Measurements from ENCODE around the gene TMEM131L.
"Not testable (repeated sequence)": the region's sequence is repeated elsewhere in the genome, so short reads cannot be mapped to it uniquely, and the experiment has no call there.

TMEM131L gene, protein sequence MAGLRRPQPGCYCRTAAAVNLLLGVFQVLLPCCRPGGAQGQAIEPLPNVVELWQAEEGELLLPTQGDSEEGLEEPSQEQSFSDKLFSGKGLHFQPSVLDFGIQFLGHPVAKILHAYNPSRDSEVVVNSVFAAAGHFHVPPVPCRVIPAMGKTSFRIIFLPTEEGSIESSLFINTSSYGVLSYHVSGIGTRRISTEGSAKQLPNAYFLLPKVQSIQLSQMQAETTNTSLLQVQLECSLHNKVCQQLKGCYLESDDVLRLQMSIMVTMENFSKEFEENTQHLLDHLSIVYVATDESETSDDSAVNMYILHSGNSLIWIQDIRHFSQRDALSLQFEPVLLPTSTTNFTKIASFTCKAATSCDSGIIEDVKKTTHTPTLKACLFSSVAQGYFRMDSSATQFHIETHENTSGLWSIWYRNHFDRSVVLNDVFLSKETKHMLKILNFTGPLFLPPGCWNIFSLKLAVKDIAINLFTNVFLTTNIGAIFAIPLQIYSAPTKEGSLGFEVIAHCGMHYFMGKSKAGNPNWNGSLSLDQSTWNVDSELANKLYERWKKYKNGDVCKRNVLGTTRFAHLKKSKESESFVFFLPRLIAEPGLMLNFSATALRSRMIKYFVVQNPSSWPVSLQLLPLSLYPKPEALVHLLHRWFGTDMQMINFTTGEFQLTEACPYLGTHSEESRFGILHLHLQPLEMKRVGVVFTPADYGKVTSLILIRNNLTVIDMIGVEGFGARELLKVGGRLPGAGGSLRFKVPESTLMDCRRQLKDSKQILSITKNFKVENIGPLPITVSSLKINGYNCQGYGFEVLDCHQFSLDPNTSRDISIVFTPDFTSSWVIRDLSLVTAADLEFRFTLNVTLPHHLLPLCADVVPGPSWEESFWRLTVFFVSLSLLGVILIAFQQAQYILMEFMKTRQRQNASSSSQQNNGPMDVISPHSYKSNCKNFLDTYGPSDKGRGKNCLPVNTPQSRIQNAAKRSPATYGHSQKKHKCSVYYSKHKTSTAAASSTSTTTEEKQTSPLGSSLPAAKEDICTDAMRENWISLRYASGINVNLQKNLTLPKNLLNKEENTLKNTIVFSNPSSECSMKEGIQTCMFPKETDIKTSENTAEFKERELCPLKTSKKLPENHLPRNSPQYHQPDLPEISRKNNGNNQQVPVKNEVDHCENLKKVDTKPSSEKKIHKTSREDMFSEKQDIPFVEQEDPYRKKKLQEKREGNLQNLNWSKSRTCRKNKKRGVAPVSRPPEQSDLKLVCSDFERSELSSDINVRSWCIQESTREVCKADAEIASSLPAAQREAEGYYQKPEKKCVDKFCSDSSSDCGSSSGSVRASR (N-terminal part only)

DNA sequence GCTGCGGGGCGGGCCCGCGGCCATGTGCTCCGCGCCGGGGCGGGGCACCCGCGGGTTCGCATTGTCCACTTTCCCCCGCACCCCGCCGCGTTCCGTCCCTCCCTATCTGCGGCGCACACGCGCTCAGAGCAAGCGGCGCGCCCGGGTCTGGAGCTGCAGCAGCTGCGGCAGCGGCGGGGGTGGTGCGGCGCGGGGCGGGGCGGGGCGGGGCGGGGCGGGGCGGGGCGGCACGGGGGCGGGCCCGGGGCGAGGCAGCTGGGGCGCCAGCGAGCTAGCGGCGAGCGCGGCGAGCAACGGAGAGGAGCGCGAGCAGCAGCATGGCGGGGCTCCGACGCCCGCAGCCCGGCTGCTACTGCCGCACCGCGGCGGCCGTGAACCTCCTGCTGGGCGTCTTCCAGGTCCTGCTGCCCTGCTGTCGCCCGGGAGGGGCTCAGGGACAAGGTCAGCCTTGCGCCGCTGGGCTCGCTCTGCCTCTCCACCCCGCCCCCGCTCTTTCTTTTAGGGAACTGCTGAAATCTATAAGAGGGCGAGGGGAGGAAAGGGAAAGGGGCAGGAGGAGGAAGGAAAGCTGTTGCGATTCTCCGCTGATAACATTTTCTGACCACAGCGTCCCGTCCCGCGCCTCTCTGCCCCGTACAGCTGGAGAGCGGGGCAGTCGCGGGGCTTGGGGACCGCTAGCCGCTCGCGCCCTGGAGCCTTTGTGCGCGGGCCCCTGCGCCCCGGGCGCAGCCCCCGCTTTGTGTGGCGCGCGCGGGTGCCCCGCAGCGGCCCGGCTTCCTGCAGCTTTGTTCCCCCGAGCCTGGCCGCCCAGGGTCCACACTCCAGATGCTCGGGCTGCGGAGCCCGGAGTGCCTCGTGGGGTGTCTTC lies at the start of gene TMEM131L:
TSS of gene TMEM131L (plus strand) at position 280 of the 868 bp plus-strand sequence. CDS start at position 318, 38 bp downstream.
- peak; percentile 57 for DNase-seq (ENCODE audit: low read depth)

DNA sequence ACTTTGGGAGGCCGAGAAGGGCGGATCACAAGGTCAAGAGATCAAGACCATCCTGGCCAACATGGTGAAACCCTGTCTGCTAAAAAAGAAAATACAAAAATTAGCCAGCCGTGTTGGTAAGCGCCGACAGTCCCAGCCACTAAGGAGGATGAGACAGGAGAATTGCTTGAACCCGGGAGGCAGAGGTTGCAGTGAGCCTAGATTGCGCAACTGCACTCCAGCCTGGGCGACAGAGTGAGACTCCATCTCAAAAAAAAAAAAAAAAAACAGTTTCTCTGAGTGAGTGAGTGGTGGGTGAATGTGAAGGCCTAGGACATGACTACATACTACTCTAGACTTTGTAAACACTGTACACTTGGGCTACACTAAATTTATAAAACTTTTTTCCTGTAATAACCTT lies 49.7 kb upstream of the TMEM131L start:
- DNase-seq (ENCODE audit: low read depth) = not testable (repeated sequence)

DNA sequence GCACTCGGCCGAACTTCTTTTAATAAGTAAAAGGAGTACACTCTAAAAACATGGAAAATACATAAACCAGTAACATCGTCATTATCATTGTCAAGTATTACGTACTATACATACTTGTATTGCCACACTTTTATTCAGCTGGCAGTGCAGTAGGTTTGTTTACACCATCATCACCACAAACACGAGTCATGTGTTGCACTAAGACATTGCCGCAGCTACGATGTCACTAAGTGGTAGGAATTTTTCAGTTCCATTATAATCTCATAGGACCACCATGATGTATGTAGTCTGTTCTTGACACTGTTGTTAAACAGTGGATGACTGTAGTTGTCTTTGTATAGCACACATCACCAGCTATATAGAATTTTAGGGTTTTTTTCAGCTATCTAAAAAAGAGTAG lies 48.0 kb upstream of the TMEM131L start:
- DNase-seq (ENCODE audit: low read depth) = no peak

DNA sequence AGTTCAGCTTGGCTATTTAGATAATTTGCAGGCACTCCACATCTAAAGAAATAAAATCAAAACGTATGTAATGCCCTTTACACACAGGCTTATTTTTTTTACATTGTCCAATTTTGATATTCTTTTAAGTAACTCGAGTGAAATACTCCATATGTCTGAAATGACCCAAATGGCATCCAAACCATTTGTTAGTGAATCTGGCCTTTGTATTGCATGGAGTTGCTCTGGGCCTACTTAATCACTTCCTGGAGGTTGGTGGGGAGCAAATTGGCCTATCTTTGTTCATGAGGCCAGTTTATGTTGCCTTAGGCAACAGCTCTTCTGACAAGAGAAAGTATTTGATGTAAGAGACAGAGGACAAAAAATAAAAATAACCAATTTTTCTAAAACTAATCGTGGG lies 47.6 kb upstream of the TMEM131L start:
- DNase-seq (ENCODE audit: low read depth) = no peak

DNA sequence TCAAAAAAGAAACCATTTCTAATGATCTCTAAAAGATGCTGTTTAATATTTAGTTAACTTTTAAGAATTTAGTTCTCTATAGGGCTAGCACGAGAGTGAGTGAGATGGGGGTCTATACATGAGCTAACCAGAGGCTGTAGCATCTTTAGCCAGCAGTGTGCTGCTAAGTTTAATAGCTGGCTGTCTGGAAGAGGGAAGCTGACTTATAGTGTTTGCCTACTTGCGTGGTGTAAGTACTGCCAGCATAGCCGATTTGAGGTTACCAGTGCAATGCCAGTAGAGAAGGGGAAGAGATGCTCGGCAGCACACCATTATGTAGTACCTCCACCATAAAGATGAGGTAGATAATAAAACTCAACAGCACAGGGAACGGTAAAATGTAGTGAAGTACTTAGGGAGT lies 47.1 kb upstream of the TMEM131L start:
- DNase-seq (ENCODE audit: low read depth) = no peak

DNA sequence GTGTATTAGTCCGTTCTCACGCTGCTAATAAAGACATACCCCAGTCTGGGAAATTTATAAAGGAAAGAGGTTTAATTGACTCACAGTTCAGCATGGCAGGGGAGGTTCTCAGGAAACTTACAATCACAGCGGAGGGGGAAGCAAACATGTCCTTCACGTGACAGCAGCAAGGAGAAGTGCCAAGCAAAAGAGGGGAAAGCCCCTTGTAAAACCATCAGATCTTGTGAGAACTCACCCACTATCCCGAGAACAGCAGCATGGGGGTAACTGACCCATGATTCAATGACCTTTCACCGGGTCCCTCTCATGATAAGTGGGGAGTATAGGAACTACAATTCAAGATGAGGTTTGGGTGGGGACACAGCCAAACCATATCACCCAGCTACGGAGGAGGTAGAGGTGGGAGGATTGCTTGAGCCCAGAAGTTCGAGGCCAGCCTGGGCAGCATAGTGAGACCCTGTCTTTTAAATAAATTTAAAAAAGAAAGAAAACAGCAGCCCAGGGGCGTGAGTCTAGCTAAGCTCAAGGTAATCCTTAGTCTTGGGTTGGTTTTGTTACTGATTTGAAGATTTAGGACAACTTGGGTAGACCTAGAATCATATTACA lies 46.4 kb upstream of the TMEM131L start:
- no peak for DNase-seq (ENCODE audit: low read depth)

DNA sequence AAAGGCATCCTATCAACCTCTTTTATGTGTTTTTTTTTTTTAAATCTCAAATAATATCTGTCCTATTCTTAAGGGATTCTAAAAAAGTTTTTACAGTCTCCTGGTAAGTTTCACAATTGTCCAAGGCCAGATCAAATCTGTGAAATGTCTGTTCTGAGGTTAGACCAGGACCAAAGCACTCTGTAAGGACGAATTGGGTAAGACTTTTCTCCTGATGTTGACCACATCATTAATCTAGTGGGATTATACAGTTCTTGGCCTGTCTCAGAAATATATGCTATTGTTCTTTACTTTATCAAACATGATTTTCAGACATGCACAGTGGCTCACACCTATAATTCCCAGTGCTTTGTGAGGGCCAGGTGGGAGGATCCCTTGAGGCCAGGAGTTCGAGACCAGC lies 45.8 kb upstream of the TMEM131L start:
- DNase-seq (ENCODE audit: low read depth) = no peak

DNA sequence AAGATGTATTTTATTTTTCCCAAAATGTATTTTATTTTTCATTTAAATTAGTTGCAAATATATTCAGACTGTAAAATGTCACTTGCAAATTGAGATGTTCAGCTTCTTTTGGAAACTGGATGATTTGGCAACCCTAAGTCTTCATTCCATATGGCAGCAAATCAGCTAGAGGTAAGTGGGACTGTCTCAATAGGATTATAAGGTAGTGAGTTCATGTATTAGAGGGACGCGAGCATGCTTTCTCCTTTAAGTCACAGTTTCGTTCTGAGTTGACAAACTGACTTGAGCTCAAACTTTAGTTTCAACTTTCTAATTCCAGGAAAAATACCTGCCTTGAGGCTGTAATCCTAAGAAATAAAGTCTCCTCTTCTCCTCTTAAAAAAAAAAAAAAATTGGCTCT lies 44.2 kb upstream of the TMEM131L start:
- no peak for DNase-seq (ENCODE audit: low read depth)

DNA sequence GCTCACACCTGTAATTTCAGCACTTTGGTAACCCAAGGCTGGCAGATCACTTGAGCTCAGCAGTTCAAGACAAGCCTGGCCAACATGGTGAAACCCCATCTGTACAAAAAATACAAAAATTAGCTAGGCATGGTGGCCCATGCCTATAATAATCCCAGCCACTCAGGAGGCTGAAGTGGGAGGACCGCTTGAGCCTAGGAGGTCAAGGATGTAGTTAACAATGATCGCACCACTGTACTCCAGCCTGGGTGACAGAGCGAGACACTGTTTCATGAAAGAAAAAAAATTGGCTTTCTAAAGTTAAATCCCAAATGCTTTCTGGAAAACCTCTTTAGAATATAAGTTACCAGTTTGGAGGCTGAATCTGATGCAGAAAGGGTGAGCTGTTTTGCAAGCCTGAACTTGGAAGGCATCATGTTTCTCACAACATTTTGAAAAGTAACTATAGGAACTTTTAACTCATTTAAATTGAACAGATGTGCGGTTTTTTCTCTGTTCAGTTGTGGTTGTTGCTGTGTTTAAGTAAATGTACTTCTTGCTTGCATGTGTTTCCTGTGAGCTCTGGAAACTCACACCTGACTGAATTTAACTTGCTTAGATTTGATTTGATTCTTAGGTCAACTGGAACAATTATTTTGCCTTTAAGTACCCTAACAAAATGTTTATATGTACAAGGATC lies 39.8 kb upstream of the TMEM131L start:
- DNase-seq (ENCODE audit: low read depth) = no peak

DNA sequence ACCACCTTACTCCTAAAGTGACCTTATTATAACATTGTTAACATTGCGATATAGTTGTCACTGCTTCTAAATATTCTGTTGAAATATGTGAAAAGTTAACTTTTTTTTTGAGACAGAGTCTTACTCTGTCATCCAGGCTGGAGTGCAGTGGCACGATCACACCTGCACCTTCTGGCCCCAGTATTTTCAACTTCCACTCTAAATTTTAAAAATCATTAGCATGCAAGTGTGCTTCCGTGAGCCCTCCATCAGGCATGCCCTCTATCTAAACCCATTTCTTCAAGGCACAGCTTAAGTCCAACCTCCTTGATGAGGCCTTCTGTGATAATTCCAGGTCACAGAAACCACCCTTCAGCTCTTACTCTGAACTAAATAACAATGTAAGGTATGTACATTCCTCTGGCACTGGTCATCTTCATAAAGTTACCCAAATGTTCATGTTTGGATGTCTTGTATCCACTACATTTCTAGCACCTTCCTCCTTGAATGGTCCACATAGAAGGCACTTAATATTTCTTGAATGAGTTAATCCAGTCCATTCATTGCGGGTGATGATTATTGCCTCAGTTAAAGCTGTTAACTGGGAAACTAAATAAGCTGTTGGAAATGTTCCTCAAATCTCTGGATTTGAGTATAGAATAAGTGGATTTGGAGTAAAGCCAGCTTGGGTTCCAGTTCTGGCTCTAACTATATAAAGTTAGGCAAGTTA lies 38.6 kb upstream of the TMEM131L start:
- no peak for DNase-seq (ENCODE audit: low read depth)

DNA sequence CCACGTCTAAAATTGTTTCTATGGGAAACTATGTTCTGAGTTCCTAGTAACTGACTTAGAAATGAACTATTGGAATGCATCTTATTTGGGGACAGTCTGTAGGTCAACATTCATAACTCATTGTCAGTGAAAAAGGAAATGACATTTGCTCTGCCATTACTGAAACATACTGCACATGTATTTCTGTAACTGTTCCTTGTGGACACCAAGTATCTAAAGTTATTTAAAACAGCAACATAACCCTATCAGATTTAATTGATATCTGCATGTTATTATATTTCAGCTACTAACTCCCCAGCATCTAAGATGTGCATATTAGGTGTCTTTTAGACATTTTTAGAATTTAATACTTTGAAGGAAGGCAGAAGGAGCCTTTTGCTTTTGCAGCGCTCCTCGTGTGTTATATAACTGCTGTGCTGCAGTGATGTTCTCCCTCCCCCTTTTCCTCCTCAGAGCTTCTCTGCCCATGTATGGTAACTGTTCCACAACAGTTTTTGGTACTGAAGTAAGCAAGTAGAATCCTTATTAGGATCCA lies 37.2 kb upstream of the TMEM131L start:
- no peak for DNase-seq (ENCODE audit: low read depth)

DNA sequence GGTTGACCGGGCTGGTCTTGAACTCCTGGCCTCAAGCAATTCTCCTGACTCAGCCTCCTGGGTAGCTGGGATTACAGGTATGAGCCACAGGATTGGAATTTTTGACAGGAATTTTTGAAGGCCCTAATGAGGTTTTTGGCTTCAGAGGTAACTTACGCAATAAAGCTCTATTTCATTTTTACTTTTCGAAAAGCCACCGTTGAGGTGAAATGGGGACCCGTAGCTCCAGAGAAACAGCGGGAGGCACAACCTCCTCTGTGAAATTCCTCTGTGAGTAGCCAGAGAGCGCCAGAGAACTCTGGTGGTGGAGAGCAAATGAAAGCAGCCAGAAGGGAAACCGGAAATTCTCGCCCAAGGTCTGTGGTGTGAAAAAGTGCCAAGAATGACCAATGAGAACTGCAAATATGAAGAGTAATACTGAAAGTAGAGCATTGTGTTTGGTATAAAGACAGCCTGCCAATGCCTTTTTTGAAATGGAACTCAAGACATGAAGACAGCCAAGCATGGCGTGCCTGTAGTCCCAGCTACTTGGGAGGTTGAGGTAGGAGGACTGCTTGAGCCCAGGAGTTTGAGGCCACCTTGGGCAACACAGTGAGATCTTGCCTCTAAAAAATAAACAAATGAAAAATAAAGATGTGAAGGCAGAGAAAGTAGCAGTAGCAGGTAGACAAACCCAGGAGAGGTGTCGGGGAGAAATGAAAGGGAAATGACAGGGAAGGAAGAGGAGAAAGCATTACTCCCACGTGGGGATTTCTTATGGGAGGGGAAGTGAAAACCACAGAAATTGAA lies 33.0 kb upstream of the TMEM131L start:
- peak; percentile 43 for DNase-seq (ENCODE audit: low read depth)

DNA sequence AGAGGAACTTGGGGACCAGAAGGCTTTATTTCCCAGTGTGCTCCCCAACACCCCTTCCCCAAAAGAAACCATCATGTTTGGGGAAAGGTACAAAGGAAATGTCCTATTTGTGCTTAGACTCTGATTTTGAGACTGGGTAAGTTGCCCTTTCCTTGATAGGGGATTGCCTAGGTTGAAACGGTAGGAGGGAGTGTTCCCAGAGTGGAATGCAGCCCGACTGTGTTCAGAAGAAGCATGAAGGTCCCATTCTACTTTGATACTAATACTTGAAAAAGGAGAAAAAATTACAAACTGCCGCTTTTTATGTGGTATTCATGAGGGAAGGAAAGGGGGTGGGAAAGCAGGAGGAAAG lies 32.4 kb upstream of the TMEM131L start:
- no peak for DNase-seq (ENCODE audit: low read depth)

DNA sequence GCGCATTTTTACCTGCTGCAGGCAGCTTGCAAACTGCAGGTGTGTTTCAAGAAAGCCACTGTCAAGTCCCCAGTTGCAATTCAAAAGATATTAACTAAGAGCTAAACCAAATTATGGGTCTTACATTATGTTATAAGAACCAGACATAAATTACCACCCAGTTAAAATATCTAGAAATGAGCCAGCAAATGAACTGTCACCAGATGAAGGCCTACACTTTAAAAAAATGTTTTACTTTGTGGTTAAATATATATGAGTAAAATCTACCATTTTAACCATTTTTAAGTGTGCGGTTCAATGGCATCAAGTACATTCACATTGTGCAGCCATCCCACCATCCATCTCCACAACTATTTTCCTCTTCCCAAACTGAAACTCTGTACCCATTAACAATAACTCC lies 32.0 kb upstream of the TMEM131L start:
- no peak for DNase-seq (ENCODE audit: low read depth)

DNA sequence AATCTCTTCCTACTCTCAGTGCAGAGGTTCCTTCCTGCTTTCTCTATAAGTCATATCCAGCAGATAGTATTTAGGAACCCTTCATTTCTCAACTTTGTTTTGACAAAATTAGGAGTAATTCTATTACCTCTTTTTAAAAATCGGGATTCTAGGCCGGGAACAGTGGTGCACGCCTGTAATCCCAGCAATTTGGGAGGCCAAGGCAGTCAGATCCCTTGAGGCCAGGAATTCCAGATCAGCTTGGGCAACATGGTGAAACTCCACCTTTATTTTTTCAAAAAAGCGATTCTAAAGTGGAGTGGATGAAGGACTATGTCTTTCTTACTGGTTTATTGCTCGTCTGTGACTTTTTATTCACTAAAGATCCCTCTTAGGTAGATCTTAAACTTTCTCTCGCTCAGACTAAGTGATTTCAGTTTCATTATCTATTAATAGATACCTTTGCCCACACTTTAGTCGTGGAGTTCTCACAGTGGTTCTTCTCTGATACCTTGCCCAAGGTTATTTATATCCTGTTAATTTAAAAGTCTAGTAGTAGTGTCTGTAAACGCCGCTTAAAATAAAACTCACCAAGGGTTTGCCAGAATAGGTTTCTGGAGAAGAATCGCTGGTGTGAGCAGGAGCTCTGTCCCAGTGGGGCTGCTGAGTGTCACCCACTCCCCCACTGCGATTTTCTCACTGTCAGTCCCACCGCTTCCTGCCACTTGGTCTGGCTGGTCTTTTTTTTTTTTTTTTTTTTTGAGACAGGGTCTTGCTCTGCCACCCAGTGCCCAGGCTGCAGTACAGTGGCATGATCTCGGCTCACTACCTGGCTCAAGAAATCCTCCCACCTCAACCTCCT lies 27.0 kb upstream of the TMEM131L start:
- no peak for DNase-seq (ENCODE audit: low read depth)

DNA sequence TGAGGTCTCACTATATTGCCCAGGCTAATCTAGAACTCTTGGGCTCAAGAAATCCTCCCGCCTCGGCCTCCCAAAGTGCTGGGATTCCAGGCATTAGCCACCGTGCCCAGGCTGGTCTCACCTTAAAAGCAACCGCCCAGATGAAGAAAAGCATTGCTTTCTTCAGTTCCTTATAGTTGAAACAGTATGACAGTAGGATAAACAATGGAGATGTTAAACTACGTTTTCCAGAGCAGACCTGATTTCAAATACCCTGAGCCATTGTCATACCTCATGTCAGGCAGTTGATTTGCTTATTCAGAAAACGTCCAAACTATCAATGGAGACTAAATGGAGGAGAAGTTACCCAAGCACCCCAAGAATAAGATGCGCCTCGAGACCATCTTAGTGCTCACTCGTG lies 26.3 kb upstream of the TMEM131L start:
- DNase-seq (ENCODE audit: low read depth) = no peak

DNA sequence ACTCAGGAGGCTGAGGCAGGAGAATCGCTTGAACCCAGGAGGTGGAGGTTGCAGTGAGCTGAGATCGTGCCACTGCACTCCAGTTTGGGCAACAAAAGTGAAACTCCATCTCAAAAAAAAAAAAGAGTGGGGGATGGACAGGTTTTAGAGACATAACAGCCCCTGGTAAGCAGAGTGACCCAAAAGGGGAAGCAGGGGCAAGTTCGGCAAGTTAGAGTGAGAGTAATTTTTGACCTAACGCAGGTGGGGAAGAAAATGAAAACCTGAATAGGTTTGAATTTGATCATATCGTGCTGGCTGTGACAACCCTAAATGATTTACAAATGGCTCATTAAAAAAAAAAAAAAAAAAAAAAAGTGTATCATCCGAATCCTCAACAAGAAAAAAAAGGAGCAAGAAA lies 25.7 kb upstream of the TMEM131L start:
- no peak for DNase-seq (ENCODE audit: low read depth)
